ENCODE data around the gene WBP2NL.
"Not testable (repeated sequence)": the region's sequence is repeated elsewhere in the genome, so short reads cannot be mapped to it uniquely, and the experiment has no call there.

Gene WBP2NL

DNA sequence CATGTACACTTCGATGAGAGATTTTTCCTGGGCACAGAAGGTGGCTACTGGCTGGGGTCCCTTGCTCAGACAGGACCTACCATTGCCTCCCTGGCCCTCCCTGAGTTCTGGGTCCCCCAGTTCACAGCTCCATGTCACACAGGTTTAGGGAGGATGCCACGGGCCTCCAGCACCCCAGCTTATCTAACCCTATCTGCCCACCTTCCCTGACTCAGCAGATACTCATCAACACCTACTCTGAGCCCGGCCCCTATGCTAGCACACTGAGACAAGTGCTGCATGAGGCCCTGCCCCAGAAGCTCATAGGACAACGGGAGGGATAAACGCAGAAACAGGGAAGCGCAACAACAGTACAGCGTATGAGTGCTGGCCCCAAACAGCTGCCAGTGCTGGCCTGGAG lies 62.5 kb downstream of the WBP2NL start:
- Mint-ChIP-seq H3K9me3 (peaks cover 17% of the 10 kb centered on the region), H3K36me3 (ENCODE audit: insufficient read depth) (peaks cover 17% of the 10 kb centered on the region), H3K27ac (ENCODE audit: low read depth) (no peak overlapping the region), H3K4me3 (no peak overlapping the region), H3K27me3 (no peaks in the 10 kb centered on the region), H3K4me1 (peaks cover 6% of the 10 kb centered on the region)
- DNase-seq (ENCODE audit: low spot score in 2 of 2) (no peak), ATAC-seq (replicated peaks; ENCODE audit: extremely low read depth, poor library complexity, severe bottlenecking) (no peak)

DNA sequence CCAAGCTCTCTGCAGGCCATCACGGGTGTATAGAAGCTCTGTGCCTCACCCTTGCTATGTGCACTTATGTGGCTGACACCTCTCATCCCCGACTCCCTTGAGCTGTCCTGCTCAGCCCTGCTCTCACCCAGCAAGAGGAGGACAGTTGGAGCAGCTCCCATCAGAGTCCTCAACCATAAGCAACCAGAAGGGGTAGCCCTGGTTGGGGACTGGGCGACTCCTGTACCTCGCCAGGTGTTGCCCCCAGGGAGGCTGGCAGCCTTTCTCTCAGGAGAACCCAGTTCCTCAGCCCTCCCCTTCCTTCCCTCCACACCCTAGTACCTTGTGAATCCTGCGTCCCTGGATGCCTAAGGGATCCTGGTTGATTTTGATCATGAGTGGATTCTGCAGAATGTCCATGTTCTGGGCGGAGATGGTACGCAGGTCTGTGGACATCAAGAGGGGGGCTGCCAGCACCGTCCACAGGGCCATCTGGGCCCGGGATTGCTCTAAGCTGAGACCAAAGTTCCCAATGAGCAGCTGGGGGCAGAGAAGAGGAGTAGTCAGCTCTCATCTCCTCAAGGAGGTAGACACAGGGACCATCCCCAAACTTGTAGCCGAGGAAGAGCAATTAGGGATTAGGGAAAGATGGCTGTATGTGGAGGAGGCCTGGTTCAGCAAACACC lies 64.0 kb downstream of the WBP2NL start:
- no peak overlapping the region for H3K4me3 Mint-ChIP-seq
- no peak overlapping the region for H3K27ac Mint-ChIP-seq (ENCODE audit: low read depth)
- DNase-seq (ENCODE audit: low spot score in 2 of 2) (no peak), ATAC-seq (replicated peaks; ENCODE audit: extremely low read depth, poor library complexity, severe bottlenecking) (no peak)
- H3K4me1 Mint-ChIP-seq: peaks cover 11% of the 10 kb centered on the region
- no peaks in the 10 kb centered on the region for H3K27me3 Mint-ChIP-seq
- H3K9me3 Mint-ChIP-seq: peaks cover 6% of the 10 kb centered on the region
- peaks cover 19% of the 10 kb centered on the region for H3K36me3 Mint-ChIP-seq (ENCODE audit: insufficient read depth)

DNA sequence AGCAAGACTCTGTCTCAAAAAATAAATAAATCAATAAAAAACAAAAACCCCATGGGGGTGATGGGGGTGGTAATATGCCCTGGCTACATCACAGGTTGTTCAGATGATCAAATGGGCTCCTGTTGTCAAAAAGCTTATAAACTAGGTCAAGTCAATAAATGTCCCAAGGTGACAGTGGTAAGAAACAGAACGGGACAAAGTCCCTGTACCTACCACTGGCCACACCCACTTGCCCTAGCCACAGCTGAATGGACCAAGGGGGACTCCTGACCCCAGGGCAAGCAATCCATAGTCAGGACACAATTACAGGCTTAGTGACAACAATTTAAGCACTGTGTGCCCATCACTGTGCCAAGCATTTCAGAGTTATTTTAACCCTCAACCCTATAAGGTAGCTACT lies 66.0 kb downstream of the WBP2NL start:
- ATAC-seq (replicated peaks; ENCODE audit: extremely low read depth, poor library complexity, severe bottlenecking): no peak
- Mint-ChIP-seq H3K4me1 (peaks cover 18% of the 10 kb centered on the region), H3K27ac (ENCODE audit: low read depth) (no peak overlapping the region), H3K36me3 (ENCODE audit: insufficient read depth) (peaks cover 17% of the 10 kb centered on the region), H3K27me3 (no peaks in the 10 kb centered on the region), H3K9me3 (no peaks in the 10 kb centered on the region), H3K4me3 (no peak overlapping the region)
- no peak for DNase-seq (ENCODE audit: low spot score in 2 of 2)

DNA sequence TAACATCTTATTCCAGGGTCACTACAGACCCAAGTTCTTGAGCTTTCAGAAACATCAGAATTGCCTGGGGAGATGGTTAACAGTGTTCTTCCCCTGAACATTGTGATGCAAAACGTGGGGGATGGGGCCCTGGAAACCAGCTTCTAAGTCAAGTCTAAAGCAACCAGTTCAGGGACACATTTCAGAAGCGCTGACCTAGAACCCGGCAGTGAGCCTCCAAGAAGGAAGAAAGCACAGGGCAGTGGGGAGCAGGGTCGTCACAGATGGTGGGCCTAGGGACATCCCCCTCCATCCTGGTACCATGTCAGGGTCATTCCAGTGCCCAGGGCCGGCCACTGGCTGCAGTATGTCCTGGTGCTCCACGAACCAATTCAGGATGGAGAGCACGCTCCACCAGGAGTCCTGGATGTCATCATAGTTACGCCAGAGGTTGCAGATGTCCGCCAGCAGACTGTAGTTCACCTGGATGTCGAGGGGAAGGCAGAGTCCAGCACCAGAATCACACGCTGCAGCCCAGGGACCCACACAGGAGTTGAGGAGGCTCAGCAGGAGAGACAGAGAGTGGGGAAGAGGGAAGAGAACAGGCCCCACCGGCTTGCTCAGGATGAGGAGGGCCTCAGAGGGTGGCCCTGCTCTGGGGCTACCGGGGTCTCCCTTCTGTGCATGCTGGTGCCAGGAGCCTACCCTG lies 67.0 kb downstream of the WBP2NL start:
- DNase-seq (ENCODE audit: low spot score in 2 of 2): no peak
- Mint-ChIP-seq H3K36me3 (ENCODE audit: insufficient read depth) (peaks cover 16% of the 10 kb centered on the region), H3K4me3 (no peak overlapping the region), H3K27me3 (no peaks in the 10 kb centered on the region), H3K4me1 (peaks cover 28% of the 10 kb centered on the region), H3K9me3 (no peaks in the 10 kb centered on the region), H3K27ac (ENCODE audit: low read depth) (peak overlapping the region; percentile 75)
- ATAC-seq (replicated peaks; ENCODE audit: extremely low read depth, poor library complexity, severe bottlenecking): no peak

DNA sequence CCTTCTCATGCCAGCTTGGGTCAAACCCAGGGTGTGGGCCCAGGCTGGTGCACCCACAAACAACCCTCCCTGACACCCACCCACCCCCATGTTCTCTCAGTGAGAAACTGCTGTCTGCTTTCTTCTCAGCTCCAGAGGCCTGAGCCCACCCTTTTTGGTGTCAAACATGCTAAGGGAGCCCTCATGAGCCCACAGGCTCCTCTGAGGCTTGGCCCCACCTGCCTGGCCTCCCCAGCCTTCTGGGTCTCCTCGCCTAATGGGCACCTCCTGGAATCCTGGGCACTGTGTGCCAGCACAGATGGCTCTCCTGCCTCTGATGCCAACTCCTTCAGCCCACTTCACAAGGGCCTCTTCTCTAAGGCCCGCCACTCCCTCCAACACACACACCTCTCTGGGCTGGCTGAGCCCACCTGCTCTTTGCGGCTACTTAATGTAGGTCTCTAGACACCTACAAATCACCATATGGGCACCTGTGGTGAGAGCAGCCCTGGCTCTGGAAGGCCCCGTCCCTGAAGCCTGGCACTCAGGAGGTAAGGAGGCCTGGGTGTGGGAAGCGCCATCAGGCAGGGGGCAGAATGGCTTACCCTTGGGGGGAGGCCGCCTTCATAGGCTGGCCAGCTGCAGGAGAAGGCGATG lies 67.7 kb downstream of the WBP2NL start:
- H3K4me1 Mint-ChIP-seq: peaks cover 35% of the 10 kb centered on the region
- no peak for ATAC-seq (replicated peaks; ENCODE audit: extremely low read depth, poor library complexity, severe bottlenecking)
- H3K4me3 Mint-ChIP-seq: no peak overlapping the region
- H3K9me3 Mint-ChIP-seq: no peaks in the 10 kb centered on the region
- no peak for DNase-seq (ENCODE audit: low spot score in 2 of 2)
- H3K27me3 Mint-ChIP-seq: no peaks in the 10 kb centered on the region
- peaks cover 16% of the 10 kb centered on the region for H3K36me3 Mint-ChIP-seq (ENCODE audit: insufficient read depth)
- H3K27ac Mint-ChIP-seq (ENCODE audit: low read depth): peak overlapping the region; percentile 75

DNA sequence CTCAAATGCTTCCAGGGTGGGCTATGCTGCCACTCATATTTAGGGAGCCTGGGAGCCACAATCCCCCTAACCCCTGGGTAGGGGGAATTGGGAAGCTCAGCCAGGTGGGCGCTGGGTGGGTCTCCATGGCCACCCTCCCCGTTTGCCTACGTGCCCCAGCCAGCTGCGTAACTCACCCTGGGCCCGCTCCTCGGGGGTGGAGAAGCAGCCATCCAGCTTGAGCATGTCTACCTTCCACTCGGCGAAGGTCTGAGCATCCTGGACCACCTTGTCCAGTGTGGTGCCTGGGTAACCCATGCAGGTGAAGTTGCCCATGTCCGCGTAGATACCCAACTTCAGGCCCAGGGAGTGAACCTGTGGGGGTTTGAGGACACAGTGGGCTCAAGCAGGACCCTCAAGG lies 68.3 kb downstream of the WBP2NL start:
- H3K36me3 Mint-ChIP-seq (ENCODE audit: insufficient read depth): peaks cover 16% of the 10 kb centered on the region
- no peak for ATAC-seq (replicated peaks; ENCODE audit: extremely low read depth, poor library complexity, severe bottlenecking)
- no peaks in the 10 kb centered on the region for H3K27me3 Mint-ChIP-seq
- H3K9me3 Mint-ChIP-seq: no peaks in the 10 kb centered on the region
- H3K4me3 Mint-ChIP-seq: no peak overlapping the region
- H3K4me1 Mint-ChIP-seq: peaks cover 39% of the 10 kb centered on the region
- H3K27ac Mint-ChIP-seq (ENCODE audit: low read depth): no peak overlapping the region
- no peak for DNase-seq (ENCODE audit: low spot score in 2 of 2)

DNA sequence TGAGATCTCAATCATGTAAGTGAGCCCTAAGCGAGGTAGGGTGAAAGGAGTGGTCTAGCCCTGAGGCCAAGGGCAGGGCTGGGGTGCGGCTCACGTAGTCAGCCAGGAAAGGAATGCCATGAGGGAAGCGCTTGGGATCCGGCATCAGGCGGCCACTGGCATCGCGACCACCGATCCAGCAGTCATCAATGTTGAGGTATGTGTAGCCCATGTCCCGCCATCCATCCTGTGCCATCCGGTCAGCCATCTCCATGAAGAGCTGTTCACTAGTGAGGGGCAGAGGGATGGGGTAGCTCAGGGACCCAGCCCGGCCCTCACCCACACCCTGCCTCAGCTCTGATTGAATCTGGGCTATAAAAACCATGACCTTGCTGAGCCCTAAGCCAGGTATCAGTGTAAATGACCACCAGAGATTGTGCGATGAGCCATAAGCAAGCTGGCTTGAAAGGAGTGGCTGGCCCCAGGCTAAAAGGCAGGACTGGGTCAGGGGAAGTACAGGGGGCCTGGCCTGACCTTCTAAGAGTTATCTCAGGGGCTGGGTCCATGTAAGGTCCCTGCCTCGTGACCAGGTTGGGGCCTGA lies 69.2 kb downstream of the WBP2NL start:
- Mint-ChIP-seq H3K36me3 (ENCODE audit: insufficient read depth) (peaks cover 10% of the 10 kb centered on the region), H3K4me1 (peaks cover 39% of the 10 kb centered on the region), H3K4me3 (no peak overlapping the region), H3K9me3 (no peaks in the 10 kb centered on the region), H3K27ac (ENCODE audit: low read depth) (no peak overlapping the region), H3K27me3 (no peaks in the 10 kb centered on the region)
- ATAC-seq (replicated peaks; ENCODE audit: extremely low read depth, poor library complexity, severe bottlenecking) (no peak), DNase-seq (ENCODE audit: low spot score in 2 of 2) (no peak)

DNA sequence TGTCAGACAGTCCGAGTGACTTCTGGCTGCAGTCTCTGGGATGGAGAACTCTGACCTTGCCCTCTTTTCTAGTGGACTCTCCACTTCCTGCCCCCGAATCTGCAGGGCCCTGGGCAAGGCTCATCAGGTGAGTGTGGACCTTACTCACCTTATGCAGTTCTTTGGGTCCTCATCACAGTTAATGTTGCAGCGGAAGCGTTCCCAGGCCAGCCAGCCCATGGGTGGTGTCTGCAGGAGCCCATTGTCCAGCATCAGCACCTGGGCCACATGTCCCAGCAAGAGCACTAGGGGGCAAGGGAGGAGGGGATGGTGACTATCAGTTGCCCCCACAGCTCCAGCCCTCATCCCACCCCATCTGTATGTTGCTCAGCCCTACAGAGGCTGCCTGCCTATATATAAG lies 69.7 kb downstream of the WBP2NL start:
- no peaks in the 10 kb centered on the region for H3K9me3 Mint-ChIP-seq
- no peaks in the 10 kb centered on the region for H3K27me3 Mint-ChIP-seq
- H3K36me3 Mint-ChIP-seq (ENCODE audit: insufficient read depth): peaks cover 10% of the 10 kb centered on the region
- H3K4me1 Mint-ChIP-seq: peaks cover 39% of the 10 kb centered on the region
- H3K4me3 Mint-ChIP-seq: no peak overlapping the region
- DNase-seq (ENCODE audit: low spot score in 2 of 2): no peak
- no peak overlapping the region for H3K27ac Mint-ChIP-seq (ENCODE audit: low read depth)
- no peak for ATAC-seq (replicated peaks; ENCODE audit: extremely low read depth, poor library complexity, severe bottlenecking)

DNA sequence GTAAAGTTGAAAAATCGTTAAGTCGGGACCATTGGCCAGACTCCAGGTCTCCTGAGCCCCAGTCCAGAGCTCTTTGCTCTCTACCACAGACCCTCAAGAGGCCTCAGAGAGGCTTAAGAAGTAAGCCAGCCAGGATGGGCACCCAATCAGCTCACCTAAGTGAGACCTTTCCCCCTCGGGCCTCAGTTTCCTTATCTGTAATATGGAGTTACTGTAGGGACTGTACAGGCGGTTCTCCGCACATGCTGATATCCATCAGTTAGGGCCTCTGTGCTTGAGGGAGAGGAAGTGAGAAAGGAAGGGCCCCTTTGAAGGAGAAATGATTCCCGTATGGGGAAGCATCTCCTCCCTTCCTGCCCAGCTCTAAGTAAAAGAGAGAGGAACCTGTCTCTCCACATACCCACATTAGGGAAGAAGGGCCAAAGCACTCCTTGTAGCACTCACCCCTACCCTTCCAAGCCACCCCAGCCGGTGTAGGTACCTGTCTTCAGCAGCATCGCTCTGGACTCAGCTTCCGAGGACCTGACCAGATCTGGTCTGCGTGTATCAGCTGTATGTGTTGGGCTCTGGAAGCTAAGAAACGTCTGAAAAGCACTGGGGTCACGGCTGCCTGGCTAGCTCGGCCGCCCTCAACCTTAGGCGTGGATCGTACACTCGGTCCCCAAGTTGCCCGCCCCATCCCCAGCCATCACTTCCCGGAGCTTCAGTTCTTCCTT lies 71.4 kb downstream of the WBP2NL start:
- no peak for DNase-seq (ENCODE audit: low spot score in 2 of 2)
- Mint-ChIP-seq H3K27ac (ENCODE audit: low read depth) (peak overlapping the region; percentile 87), H3K9me3 (no peaks in the 10 kb centered on the region), H3K27me3 (no peaks in the 10 kb centered on the region), H3K4me3 (peak overlapping the region; percentile 94), H3K36me3 (ENCODE audit: insufficient read depth) (peaks cover 9% of the 10 kb centered on the region), H3K4me1 (peaks cover 40% of the 10 kb centered on the region)
- ATAC-seq (replicated peaks; ENCODE audit: extremely low read depth, poor library complexity, severe bottlenecking): peak; percentile 8

DNA sequence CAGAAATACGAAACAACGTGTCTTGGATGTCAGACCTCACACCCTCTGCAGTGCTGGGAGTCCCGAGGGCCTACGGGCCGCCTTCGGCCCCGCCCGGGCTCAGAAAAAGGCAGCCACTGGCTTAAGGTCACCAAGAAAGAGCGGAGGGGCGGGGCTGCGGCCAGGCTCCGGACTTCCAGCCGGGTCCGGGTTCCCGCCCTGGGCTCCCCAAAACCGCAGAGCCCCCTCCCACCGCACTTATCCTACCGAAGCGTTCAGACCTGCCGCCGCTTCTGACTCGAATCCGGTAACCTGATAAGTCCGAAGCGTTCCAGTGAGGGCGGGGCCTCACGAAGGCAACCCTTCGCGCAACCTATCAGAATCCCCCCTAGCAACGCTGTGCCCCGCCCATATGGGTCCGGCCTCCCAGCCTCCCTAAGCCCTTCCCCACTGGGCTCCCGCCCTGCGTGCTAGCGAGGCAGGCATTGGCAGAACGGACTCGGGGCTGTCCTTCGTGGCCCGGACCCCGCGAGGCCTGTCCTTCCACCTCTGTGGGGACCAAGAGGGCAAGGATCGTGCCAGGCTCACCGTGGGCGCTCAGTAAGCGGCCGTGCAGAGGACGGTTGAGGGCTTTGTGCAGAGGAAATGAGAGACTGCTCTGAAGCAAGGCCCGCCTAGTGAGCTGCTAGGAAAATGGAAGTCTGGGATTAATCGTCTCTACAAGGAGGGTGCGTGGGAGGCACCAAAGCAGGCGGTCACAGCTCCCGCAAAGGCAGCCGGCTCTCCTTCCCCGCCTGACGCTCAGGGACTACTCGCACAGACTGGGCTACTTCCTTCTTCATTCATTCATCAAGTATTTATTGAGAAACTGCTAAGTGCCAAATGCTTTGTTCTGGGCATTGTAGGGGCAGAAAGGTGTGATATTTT lies 72.2 kb downstream of the WBP2NL start, which contains the start of gene NAGA:
TSS of gene NAGA (minus strand) at position 296 of the 906 bp plus-strand sequence. CDS start 515 bp downstream, outside the sequence.
- DNase-seq (ENCODE audit: low spot score in 2 of 2): peak; percentile 84
- H3K27ac Mint-ChIP-seq (ENCODE audit: low read depth): peak within 1 kb of the TSS; percentile 87
- H3K4me1 Mint-ChIP-seq: peaks cover 39% of the 10 kb centered on the region
- ATAC-seq (replicated peaks; ENCODE audit: extremely low read depth, poor library complexity, severe bottlenecking): peak; percentile 99
- H3K36me3 Mint-ChIP-seq (ENCODE audit: insufficient read depth): peaks cover 6% of the 10 kb centered on the region
- no peaks in the 10 kb centered on the region for H3K9me3 Mint-ChIP-seq
- no peaks in the 10 kb centered on the region for H3K27me3 Mint-ChIP-seq
- H3K4me3 Mint-ChIP-seq: peak within 1 kb of the TSS; percentile 94

DNA sequence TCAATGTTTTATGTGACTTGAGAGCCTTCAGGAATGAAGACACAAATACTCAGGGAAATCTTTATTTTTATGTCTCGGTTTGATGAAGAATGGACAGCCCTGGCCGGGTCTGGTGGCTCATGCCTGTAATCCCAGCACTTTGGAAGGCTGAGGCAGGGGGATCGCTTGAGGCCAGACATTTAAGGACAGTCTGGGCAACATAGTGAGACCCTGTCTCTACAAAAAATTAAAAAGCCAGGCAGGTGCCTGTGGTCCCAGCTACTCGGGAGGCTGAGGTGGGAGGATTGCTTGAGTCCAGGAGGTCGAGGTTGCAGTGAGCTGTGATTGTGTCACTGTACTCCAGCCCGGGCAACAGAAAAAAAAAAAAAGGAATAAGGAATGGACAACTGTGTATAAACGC lies 72.9 kb downstream of the WBP2NL start:
- not testable (repeated sequence) for H3K36me3 Mint-ChIP-seq (ENCODE audit: insufficient read depth); DNase-seq (ENCODE audit: low spot score in 2 of 2); H3K27me3 Mint-ChIP-seq; H3K9me3 Mint-ChIP-seq; ATAC-seq (replicated peaks; ENCODE audit: extremely low read depth, poor library complexity, severe bottlenecking)
- Mint-ChIP-seq H3K4me3 (peak overlapping the region; percentile 94), H3K27ac (ENCODE audit: low read depth) (peak overlapping the region; percentile 87), H3K4me1 (peaks cover 39% of the 10 kb centered on the region)
